ENCODE measurements around the gene PIK3CB. TPM values are rescaled to one million over a fixed set of nuclear protein-coding genes. Genes with fewer than 3 reads are reported as not detected.
A peak's percentile ranks its signal among the peaks of the same experiment; 100 is the strongest.
"Not testable (repeated sequence)": the region's sequence is repeated elsewhere in the genome, so short reads cannot be mapped to it uniquely, and the experiment has no call there.

PIK3CB gene
- total RNA-seq, 2 donors from 2014 or later: 18.8 to 26.3 TPM

DNA sequence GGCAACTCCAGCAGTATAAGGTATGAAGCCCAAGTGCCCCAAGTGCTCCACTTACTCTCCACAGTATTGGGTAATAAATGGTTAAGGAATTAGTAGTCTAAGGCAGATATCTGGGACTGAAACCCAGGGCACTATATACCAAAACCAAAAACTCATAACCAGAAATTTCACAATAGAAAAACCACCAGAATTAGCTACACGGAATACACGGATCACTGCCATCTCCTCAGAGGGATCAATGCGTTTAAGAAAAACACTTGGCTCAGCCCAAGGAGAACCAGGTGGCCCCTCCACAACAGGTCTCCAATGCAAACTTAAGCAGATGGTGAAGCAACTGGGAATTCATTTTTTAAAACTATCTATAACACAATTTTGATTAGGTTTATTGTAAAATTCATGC is 142.6 kb downstream of the PIK3CB start:
- H3K4me3 Mint-ChIP-seq: no peak overlapping the region

GRCh38 chr3:138691351-138691750 is 143.4 kb downstream of the PIK3CB start:
- H3K9me3 Mint-ChIP-seq: no peaks in the 10 kb centered on the region
- DNase-seq (no peak), ATAC-seq (replicated peaks in 1 of 2) (no peak)
- no peaks in the 10 kb centered on the region for H3K27me3 Mint-ChIP-seq (ENCODE audit: low read depth)
- no peak overlapping the region for H3K4me3 Mint-ChIP-seq
- peaks cover 0 to 3% of the 10 kb centered on the region in 2 donors for H3K36me3 Mint-ChIP-seq (ENCODE audit: insufficient read depth in 2 of 2)
- H3K4me1 Mint-ChIP-seq (ENCODE audit: low read depth): peaks cover 14% of the 10 kb centered on the region
- H3K27ac Mint-ChIP-seq: no peak overlapping the region

More for the DNA sequence above, 142.6 kb downstream of the PIK3CB start:
- no peaks in the 10 kb centered on the region for H3K9me3 Mint-ChIP-seq
- no peak for ATAC-seq (replicated peaks in 1 of 2)
- H3K27me3 Mint-ChIP-seq (ENCODE audit: low read depth): no peaks in the 10 kb centered on the region
- H3K4me1 Mint-ChIP-seq (ENCODE audit: low read depth): peaks cover 6% of the 10 kb centered on the region
- no peak for DNase-seq
- H3K27ac Mint-ChIP-seq: no peak overlapping the region
- peaks cover 0 to 3% of the 10 kb centered on the region in 2 donors for H3K36me3 Mint-ChIP-seq (ENCODE audit: insufficient read depth in 2 of 2)

DNA sequence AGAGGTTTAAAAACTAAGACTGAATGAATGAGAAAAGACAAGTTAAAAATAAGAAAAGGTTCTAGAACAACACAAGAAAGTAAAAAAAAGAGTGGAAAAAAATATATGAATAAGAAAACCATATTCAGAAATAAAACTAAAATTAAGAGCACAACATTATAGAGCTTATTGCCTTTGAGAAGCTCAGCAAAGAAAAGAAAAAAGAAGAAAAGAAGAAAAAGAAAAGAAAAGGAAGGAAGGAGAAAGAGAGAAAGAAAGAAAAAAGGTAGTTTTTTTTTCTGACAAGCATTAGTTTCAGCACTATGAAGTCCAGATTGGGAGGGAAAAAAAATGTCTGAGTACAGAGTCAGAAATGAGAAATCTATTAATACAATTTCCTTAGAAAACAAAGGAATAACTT is 144.7 kb downstream of the PIK3CB start:
- Mint-ChIP-seq H3K36me3 (ENCODE audit: insufficient read depth in 2 of 2) (peaks cover 0 to 3% of the 10 kb centered on the region in 2 donors), H3K4me1 (ENCODE audit: low read depth) (peaks cover 14% of the 10 kb centered on the region), H3K27me3 (ENCODE audit: low read depth) (no peaks in the 10 kb centered on the region), H3K9me3 (no peaks in the 10 kb centered on the region), H3K4me3 (no peak overlapping the region), H3K27ac (peak overlapping the region; percentile 50)
- DNase-seq (no peak), ATAC-seq (replicated peaks in 1 of 2) (no peak)

DNA sequence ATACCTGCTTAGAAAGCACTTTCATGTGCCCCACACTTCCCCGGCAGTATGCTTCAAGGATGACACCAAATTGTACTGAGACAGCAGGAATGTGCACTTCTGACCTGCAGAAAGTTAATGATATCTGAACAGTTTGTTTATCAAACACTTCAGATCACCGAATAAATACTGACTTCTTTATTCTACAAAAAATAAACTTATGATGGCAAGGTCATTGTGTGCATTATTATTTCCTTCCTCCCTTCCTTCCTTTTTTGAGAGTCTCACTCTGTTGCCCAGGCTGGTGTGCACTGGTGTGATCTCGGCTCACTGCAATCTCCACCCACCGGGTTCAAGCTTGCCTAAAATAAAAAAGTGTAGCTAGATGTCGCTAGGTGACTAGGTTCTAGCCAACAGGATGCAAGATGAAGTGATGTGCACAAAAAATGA is 145.8 kb downstream of the PIK3CB start:
- peaks cover 0 to 3% of the 10 kb centered on the region in 2 donors for H3K36me3 Mint-ChIP-seq (ENCODE audit: insufficient read depth in 2 of 2)
- H3K4me3 Mint-ChIP-seq: no peak overlapping the region
- H3K4me1 Mint-ChIP-seq (ENCODE audit: low read depth): peaks cover 14% of the 10 kb centered on the region
- DNase-seq: no peak
- no peak overlapping the region for H3K27ac Mint-ChIP-seq
- ATAC-seq (replicated peaks in 1 of 2): no peak
- H3K27me3 Mint-ChIP-seq (ENCODE audit: low read depth): no peaks in the 10 kb centered on the region
- no peaks in the 10 kb centered on the region for H3K9me3 Mint-ChIP-seq

DNA sequence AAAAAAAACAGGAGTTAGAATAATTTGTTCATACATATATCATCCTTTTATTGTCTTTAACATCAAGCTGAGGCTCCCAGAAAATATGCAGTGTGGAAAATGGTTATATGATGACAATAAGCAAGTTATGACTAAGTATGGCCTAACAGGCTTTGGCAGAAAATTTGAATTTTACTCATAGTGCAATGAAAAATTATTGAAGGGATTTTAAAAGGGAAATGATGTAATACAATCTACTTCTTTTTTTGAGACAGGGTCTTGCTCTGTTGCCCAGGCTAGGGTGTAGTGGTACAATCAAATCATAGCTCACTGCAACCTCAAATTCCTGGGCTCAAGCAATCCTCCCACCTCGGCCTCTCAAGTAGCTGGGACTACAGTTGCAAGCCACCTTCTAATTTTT is 147.5 kb downstream of the PIK3CB start:
- Mint-ChIP-seq H3K4me1 (ENCODE audit: low read depth) (peaks cover 14% of the 10 kb centered on the region), H3K4me3 (peak overlapping the region; percentile 13 to 72), H3K27ac (peak overlapping the region; percentile 93), H3K27me3 (ENCODE audit: low read depth) (no peaks in the 10 kb centered on the region), H3K9me3 (no peaks in the 10 kb centered on the region), H3K36me3 (ENCODE audit: insufficient read depth in 2 of 2) (peaks cover 0 to 3% of the 10 kb centered on the region in 2 donors)
- DNase-seq (no peak), ATAC-seq (replicated peaks in 1 of 2) (peak; percentile 76 to 77)

GRCh38 chr3:138686771-138687221 is 147.9 kb downstream of the PIK3CB start:
- no peaks in the 10 kb centered on the region for H3K9me3 Mint-ChIP-seq
- ATAC-seq (replicated peaks in 1 of 2) (peak; percentile 78 to 84), DNase-seq (no peak)
- H3K4me3 Mint-ChIP-seq: peak overlapping the region; percentile 13 to 72
- no peaks in the 10 kb centered on the region for H3K27me3 Mint-ChIP-seq (ENCODE audit: low read depth)
- peaks cover 14% of the 10 kb centered on the region for H3K4me1 Mint-ChIP-seq (ENCODE audit: low read depth)
- peaks cover 0 to 3% of the 10 kb centered on the region in 2 donors for H3K36me3 Mint-ChIP-seq (ENCODE audit: insufficient read depth in 2 of 2)
- peak overlapping the region; percentile 93 for H3K27ac Mint-ChIP-seq

- no peak for ATAC-seq (replicated peaks in 1 of 2)
- Mint-ChIP-seq H3K4me1 (ENCODE audit: low read depth) (peaks cover 14% of the 10 kb centered on the region), H3K27ac (no peak overlapping the region), H3K36me3 (ENCODE audit: insufficient read depth in 2 of 2) (peaks cover 3 to 6% of the 10 kb centered on the region in 2 donors), H3K4me3 (no peak overlapping the region), H3K9me3 (no peaks in the 10 kb centered on the region), H3K27me3 (ENCODE audit: low read depth) (no peaks in the 10 kb centered on the region)
- DNase-seq: no peak
Measured at GRCh38 chr3:138684396-138684795, 150.3 kb downstream of the PIK3CB start.

- Mint-ChIP-seq H3K4me3 (no peak overlapping the region), H3K27ac (no peak overlapping the region), H3K4me1 (ENCODE audit: low read depth) (peaks cover 13% of the 10 kb centered on the region), H3K36me3 (ENCODE audit: insufficient read depth in 2 of 2) (peaks cover 4 to 8% of the 10 kb centered on the region in 2 donors), H3K27me3 (ENCODE audit: low read depth) (no peaks in the 10 kb centered on the region), H3K9me3 (no peaks in the 10 kb centered on the region)
- DNase-seq (no peak), ATAC-seq (replicated peaks in 1 of 2) (no peak)
Measured at GRCh38 chr3:138682648-138683047, 152.1 kb downstream of the PIK3CB start.

- no peak overlapping the region for H3K27ac Mint-ChIP-seq
- ATAC-seq (replicated peaks in 1 of 2) (no peak), DNase-seq (no peak)
- H3K4me1 Mint-ChIP-seq (ENCODE audit: low read depth): peaks cover 2% of the 10 kb centered on the region
- H3K36me3 Mint-ChIP-seq (ENCODE audit: insufficient read depth in 2 of 2): peaks cover 3 to 10% of the 10 kb centered on the region in 2 donors
- no peaks in the 10 kb centered on the region for H3K9me3 Mint-ChIP-seq
- H3K27me3 Mint-ChIP-seq (ENCODE audit: low read depth): no peaks in the 10 kb centered on the region
- H3K4me3 Mint-ChIP-seq: no peak overlapping the region
Measured at GRCh38 chr3:138681463-138682220, 153.1 kb downstream of the PIK3CB start.

DNA sequence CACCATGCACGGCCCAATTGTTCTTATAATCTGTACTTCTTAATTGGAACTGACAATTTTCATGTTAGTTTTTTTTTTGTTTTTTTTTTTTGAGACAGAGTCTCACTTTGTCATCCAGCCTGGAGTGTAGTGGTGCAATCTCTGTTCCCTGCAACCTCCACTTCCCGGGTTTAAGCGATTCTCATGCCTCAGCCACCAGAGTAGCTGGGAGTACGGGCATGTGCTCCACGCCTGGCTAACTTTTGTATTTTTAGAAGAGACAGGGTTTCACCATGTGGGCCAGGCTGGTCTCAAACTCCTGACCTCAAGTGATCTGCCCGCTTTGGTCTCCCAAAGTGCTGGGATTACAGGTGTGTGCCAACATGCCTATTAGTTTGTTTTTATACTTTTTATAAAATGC is 153.8 kb downstream of the PIK3CB start:
- not testable (repeated sequence) for ATAC-seq (replicated peaks in 1 of 2); H3K9me3 Mint-ChIP-seq; H3K4me3 Mint-ChIP-seq; H3K27ac Mint-ChIP-seq; H3K4me1 Mint-ChIP-seq (ENCODE audit: low read depth); H3K27me3 Mint-ChIP-seq (ENCODE audit: low read depth); DNase-seq
- H3K36me3 Mint-ChIP-seq (ENCODE audit: insufficient read depth in 2 of 2): peaks cover 5 to 12% of the 10 kb centered on the region in 2 donors

- H3K27me3 Mint-ChIP-seq (ENCODE audit: low read depth): no peaks in the 10 kb centered on the region
- DNase-seq: no peak
Measured at GRCh38 chr3:138678874-138679392, 155.8 kb downstream of the PIK3CB start.

GRCh38 chr3:138678086-138678485 is 156.6 kb downstream of the PIK3CB start:
- peaks cover 2% of the 10 kb centered on the region in 2 donors for H3K9me3 Mint-ChIP-seq
- no peaks in the 10 kb centered on the region for H3K4me1 Mint-ChIP-seq (ENCODE audit: low read depth)
- no peaks in the 10 kb centered on the region for H3K27me3 Mint-ChIP-seq (ENCODE audit: low read depth)
- DNase-seq: no peak
- ATAC-seq (replicated peaks in 1 of 2): no peak
- H3K36me3 Mint-ChIP-seq (ENCODE audit: insufficient read depth in 2 of 2): peaks cover 10 to 26% of the 10 kb centered on the region in 2 donors
- H3K4me3 Mint-ChIP-seq: no peak overlapping the region
- H3K27ac Mint-ChIP-seq: no peak overlapping the region

More at GRCh38 chr3:138678874-138679392, 155.8 kb downstream of the PIK3CB start:
- ATAC-seq (replicated peaks in 1 of 2): no peak
- H3K4me3 Mint-ChIP-seq: no peak overlapping the region
- peak overlapping the region; percentile 79 for H3K27ac Mint-ChIP-seq
- H3K4me1 Mint-ChIP-seq (ENCODE audit: low read depth): no peaks in the 10 kb centered on the region
- peaks cover 10 to 24% of the 10 kb centered on the region in 2 donors for H3K36me3 Mint-ChIP-seq (ENCODE audit: insufficient read depth in 2 of 2)
- peaks cover 2% of the 10 kb centered on the region in 2 donors for H3K9me3 Mint-ChIP-seq

DNA sequence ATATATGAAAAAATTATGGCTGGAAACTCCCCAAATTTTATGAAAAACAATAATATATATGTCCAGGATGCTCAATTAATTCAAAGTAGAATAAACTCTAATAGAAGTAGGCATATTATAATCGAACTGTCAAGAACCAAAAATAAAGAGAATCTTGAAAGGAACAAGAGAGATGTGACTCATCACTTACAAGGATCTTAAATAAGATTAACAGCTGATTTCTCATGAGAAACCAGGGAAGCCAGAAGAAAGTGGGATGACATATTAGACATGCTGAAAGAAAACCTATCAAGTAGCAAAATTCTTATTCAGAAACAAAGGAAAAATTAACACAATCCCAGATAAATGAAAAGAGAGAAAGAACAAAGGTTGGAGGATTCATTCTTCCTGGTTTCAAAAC is 159.3 kb downstream of the PIK3CB start:
- Mint-ChIP-seq H3K9me3 (peaks cover 2% of the 10 kb centered on the region in 2 donors), H3K27me3 (ENCODE audit: low read depth) (no peaks in the 10 kb centered on the region), H3K4me1 (ENCODE audit: low read depth) (no peaks in the 10 kb centered on the region), H3K36me3 (ENCODE audit: insufficient read depth in 2 of 2) (peaks cover 10 to 25% of the 10 kb centered on the region in 2 donors), H3K4me3 (no peak overlapping the region), H3K27ac (no peak overlapping the region)
- no peak for DNase-seq
- no peak for ATAC-seq (replicated peaks in 1 of 2)

Measured in activated T-cell treated with anti-CD3 and anti-CD28 coated beads, Interleukin-2, amount 50 U/mL, for 72 hours (primary cell).